GM18909 (cell line): ENCODE results near the gene VPS11.
A peak's percentile ranks its signal among the peaks of the same experiment; 100 is the strongest.

Experiments
- ATAC-seq: cut with Tn5 transposase; IDR thresholded peaks from one replicate; pipeline ENCODE4 v1.9.1; 2021; ENCODE audit warnings: mild to moderate bottlenecking; ENCODE audit not compliant: unreplicated experiment, poor library complexity

Gene VPS11

GRCh38 chr11:119116601-119117000 is 49.0 kb downstream of the VPS11 start:
- ATAC-seq, result no peak

- ATAC-seq, result no peak
Measured at GRCh38 chr11:119117004-119117706, 49.5 kb downstream of the VPS11 start.

GRCh38 chr11:119118227-119118626 is 50.6 kb downstream of the VPS11 start:
- ATAC-seq, result no peak

- no peak for ATAC-seq
Measured at GRCh38 chr11:119118946-119119345, 51.3 kb downstream of the VPS11 start.

GRCh38 chr11:119120639-119121007 is 53.0 kb downstream of the VPS11 start:
- no peak for ATAC-seq

GRCh38 chr11:119121008-119121810 is 53.6 kb downstream of the VPS11 start, which contains the start of gene HINFP:
Gene HINFP, plus strand, starts transcription at chr11:119121580. Its CDS starts 5,365 bp downstream, at chr11:119126945.
- ATAC-seq, result peak; percentile 97

GRCh38 chr11:119121811-119122124 is 54.1 kb downstream of the VPS11 start:
- ATAC-seq, result no peak

- ATAC-seq, result no peak
Measured at GRCh38 chr11:119125821-119126220, 58.2 kb downstream of the VPS11 start.

- no peak for ATAC-seq
Measured at GRCh38 chr11:119126675-119127268, 59.2 kb downstream of the VPS11 start.

- ATAC-seq, result no peak
Measured at GRCh38 chr11:119130662-119131061, 63.0 kb downstream of the VPS11 start.
